DMS153 (cell line): ENCODE data around the gene NEURL1.

Experiments
- DNase-seq: peaks from one replicate; lab custom pipeline; 2025; lab: John Stamatoyannopoulos, UW

NEURL1 gene, protein sequence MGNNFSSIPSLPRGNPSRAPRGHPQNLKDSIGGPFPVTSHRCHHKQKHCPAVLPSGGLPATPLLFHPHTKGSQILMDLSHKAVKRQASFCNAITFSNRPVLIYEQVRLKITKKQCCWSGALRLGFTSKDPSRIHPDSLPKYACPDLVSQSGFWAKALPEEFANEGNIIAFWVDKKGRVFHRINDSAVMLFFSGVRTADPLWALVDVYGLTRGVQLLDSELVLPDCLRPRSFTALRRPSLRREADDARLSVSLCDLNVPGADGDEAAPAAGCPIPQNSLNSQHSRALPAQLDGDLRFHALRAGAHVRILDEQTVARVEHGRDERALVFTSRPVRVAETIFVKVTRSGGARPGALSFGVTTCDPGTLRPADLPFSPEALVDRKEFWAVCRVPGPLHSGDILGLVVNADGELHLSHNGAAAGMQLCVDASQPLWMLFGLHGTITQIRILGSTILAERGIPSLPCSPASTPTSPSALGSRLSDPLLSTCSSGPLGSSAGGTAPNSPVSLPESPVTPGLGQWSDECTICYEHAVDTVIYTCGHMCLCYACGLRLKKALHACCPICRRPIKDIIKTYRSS

DNA sequence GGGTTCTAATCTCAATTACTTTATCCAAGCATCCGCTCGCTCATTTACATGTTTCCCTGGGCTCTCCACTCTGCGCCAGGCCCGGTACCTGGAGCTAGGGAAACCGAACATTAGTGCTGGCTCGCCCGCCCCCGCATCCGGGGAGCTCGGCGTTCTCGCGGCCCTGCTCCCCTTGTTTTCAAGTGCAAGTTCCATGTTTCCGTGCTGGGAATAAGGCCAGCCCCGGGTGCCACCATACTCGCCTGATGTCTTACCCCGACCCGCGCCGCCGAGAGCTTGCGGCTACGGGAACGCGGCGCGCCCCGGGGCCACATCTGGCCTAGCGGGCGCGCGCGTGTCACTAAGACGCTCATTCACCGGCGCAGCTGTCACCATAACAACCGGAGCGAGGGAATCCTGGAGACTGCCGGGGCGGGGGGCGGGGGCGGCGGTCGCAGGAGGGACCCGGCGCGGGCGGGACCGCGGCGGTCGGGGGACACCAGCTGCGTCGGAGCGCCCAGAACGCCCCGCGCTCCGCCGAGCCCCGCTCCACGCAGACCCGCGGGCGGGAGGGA is at the start of gene NEURL1:
Gene NEURL1 (plus strand): TSS at position 344 of the 554 bp plus-strand sequence. CDS start 683 bp downstream, outside the sequence.
- no peak for DNase-seq

DNA sequence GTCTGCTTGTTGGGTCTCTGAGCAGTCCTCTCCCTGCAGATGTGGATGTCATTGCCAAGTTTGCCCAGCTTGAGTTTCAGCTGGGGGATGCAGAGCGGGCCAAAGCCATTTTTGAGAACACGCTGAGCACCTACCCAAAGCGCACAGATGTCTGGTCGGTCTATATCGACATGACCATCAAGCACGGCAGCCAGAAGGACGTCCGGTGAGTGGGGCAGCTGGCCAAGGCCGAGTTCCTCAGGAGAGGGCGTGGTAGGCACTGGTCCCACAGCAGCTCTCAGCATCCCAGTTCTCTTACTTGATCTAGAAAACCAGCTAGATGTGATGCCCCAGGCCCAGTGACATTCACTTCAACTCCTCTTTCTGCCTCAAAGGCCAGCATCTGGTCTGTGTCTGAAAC is 49.0 kb upstream of the NEURL1 start:
- DNase-seq, result no peak

DNA sequence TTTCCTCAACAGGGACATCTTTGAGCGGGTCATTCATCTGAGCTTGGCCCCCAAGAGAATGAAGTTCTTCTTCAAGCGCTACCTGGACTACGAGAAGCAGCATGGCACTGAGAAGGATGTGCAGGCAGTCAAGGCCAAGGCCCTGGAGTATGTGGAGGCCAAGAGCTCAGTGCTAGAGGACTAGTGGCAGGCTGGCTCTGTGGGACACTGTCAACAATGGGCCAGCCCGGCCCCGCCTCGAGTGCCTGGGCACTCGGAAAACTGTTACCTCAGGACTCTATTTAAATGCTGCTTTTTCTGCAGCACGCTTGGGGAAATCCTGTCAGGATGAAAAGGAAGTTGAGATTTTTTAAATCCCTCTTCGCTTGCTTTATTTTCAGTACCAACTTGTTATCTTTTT is 48.1 kb upstream of the NEURL1 start:
- no peak for DNase-seq

DNA sequence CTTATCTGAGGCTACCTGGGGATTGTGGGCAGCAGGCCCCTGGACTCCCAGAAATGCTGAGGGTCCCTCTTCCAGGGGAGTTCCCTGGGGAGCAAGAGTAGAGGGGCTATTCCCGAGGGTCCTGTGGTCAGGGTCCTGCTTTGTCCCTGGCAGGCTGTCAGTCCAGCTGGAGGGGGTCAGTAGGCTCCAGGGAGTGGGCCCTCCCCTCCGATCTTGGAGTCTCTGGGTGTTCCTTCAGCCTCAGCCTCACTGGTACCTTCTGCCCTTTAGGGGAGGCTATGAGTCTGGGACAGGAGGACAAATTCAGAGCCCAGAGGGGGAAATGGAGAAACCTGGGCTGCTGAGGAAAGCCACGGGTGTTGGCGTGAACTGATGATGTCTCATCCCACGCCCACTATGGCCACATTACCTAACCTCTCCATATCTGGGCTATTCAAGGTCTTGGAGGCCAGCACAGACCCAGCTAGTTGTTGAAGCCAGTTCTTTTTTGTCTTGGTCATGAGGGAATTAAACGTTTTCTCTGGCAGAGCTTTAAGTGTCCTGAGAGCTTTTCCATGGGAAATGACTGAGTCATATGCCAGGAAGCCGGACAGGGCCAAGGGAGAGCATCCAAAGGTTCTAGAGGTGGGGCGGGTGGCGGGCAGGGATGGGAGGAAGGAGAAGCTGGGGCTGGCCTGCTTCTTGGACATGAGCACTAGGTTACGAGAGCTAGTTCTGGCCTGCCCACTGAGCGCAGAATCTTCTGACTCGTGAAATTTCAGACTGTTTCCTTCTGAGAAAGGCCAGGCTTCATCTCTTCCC is 47.5 kb upstream of the NEURL1 start:
- no peak for DNase-seq

DNA sequence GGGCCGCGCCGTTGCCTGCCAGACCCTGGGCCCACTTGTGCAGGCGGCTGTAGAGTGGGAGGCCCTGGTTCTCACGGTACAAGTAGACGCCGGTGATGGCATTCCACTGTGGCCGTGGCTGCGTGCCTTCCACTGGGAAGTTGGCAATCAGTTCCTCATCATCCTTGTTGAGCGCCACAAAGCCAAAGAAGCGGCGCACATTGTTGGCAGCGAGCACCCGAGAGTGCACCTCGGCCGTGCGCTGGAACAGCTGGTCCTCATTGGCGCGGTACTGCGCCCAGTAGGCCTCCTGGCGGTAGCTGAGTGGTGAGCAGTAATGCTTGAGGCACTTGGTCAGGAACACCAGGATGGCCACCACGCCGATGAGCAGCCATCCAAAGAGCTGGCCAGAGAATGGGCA is 46.3 kb upstream of the NEURL1 start:
- no peak for DNase-seq

DNA sequence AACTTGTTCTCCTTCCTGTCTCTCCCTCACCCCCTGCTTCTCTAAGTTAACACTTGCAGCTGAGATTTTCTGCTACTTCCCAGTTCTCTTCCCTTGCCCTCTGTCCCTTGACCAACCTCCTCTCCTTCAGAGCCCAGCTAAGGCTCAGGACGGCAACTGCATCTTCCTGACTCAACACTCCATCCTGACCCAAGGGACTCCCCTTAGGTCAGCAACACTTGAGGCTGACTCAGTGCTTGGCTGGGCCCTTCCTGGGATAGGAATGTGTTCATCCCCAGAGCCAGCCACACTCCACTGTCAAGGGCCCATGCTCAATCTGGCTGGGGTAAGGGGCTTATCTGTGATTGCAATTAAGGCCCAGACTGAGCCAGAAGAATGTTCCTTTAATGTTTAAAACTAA is 44.8 kb upstream of the NEURL1 start:
- no peak for DNase-seq

DNA sequence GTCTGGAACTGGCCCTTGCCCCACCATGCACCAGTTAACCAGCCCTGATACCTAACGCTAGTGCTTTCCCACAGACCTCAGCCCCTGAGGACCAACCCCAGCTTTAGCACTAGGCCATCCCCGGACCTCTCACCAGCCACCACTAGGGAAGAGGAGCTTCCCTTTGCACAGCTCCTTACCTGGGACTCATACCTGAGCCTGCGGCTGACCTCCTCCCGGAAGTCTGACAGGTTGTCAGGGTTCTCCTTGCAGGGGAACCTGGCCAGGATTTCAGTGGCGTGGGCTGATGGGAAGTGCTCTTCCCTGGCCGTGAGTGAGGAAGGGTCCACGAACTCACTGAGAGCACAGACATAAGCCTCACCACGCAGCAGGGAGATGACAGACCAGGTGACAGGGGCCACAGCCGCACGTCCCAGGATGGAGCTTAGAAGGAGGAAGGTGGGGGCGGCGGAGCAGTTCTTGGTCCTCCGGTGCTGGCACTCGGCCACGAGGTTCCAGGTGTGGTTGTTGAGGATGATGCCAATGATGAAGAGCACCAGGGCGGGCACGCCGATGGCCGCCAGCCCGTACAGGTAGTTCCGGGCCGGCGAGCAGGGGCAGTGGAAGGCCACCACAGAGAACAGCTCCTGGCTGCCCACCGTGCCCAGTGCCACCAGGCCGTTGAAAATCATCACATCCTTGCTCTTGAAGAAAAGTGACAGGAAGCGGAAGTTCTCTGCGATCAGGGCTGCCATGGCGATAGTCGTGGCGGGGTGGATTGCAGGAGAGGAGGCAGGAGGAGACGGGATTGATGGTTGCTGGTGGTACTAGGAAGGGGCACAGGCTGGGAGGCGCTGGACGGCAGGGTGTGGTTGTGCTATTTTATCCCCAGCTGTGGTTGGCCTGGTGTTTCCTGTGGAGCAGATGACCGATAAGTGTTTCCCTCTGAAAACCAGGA is 44.0 kb upstream of the NEURL1 start:
- DNase-seq, result no peak

DNA sequence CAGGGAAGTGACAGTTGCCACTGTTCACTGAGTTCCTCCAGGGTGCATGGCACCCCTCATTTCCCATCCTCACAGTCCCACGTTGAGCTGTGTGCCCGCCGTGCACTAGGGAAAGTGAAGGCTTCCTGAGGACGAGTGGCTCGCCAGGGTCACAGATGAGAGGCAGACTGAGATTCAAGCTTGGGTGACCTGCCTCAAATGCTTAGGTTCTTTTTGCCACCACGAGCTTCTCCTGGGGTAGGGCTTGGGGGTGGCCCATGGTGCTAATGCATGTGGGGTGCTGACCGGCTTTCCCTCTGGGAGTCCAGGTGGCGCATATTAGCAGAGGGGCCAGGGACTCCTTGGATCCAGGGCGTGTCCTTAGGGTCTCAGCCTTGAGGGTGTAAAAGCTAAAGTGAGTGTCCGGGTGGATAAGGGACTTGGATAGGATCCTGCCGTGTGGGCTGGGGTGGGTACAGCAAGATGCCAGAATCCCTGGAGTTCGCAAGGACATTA is 43.3 kb upstream of the NEURL1 start:
- no peak for DNase-seq

DNA sequence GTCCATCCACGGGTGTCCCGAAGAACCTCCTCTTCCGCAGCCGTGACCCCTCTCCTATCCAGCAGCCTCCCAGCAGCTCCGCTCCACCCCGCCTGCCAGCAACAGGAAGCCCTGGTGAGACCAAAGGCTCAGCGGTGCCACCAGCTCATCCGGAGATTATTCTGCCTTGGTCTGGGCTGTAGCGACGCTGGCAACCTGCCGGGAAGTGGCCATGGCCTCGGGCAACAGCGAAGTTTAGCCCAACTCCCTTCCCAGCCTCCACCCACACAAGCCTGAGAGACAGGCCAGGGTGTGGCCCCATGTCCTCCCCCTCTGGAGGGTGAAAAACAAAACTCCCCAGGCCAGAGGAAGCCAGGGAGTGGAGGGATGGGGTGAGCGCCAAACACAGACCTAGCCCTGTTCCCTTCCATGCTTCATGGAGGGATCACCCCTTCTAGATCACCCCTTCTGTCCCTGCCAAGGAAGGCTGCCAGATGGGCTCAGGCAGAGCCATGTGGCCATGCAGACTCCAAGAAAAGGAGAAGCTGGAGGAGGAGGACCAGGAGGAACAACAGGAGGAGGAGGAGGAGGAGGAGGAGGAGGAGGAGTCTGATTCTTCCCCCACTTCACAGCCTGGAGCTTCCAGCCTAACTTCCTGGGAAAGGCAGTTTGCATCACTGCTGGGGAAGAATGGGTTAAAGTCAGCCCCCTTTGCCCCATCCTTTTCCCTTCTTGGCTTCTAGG is 42.3 kb upstream of the NEURL1 start:
- no peak for DNase-seq

DNA sequence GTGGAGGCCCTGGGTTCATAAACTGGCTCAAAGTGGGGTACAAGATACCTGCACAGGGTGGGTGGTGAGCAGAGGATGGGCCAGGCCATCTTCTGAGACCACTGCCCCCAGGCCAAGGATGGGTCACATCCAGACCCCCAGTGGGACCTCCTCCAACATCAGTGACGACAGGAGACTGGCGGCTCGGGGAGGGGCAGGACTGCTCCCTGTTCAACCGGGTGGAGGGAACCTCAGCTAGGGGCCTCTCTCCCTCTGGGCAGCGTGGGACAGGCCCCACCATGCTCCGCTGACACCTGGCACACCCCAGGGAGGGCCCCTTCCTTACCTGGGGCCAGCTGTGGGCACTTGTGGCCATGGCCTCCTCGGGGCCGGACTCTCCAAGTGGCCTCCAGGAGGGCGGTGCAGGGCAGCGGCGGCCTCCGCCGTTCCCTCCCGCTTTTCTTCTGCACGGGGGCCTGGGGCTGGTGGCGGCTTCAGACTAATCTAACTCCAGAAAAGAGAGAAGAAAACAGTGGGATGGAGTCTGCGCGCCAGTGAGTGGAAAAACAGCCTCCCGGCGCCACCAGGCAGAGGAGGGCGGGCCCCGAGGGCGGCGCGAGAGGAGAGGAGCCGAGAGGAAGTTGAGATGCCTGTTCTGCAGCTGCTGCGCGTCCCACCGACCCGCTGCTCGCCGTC is 41.5 kb upstream of the NEURL1 start, which contains the start of gene CALHM2:
Gene CALHM2 (minus strand): TSS at position 540 of the 675 bp plus-strand sequence. CDS start 2,429 bp downstream, outside the sequence.
- peak; percentile 56 for DNase-seq

DNA sequence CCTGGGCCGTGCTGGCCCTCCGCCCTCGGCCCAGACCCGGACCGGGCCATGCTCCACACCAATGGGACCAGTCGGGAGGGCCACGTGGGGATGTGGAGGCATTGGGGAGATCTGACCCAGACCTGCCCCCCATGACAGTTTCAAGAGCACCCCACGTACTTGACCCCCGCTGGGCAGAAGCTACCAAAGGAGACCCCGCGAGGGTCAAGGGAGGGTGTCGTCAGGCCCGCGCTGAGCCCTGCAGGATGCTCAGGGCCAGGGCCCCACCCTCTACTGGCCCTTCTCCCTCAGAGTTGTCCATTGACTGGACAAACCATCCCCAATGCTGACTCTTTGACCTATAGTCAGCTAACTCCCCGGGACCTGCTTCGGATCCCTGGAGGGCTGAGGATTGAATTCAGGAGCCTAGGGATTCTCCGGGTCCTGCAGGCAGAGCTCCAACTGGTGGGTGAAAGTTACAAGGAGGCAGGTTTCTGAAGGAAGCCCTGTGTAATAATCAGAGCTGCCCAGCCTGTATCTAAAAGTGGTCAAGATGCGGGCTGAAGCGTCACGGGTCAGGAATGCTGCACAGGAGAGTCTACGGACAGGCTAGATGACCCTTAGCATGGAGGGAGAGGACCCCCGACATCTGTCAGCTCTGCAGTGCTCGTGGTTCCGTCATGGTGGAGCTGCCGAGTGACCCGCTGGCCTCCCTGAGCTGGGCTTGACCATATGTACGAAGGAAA is 40.8 kb upstream of the NEURL1 start:
- no peak for DNase-seq

DNA sequence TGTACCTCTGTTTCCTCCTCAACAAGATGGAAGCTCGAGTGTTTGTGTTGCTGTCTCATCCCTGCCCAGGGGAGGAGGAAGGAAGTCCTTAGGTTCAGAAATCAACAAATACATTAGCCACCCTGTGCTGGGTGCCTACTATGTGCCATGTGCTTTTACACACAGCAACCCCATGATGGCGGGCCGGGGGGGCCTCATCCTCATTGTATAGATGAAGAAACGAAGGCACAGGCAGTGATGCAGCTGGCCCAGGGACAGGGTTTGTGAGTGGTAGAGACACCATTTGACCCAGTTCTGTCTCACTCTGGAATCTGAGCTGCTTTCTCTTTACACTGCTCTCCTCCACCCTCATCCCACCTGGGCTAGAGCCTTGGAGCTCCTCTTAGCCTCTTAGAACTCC is 39.5 kb upstream of the NEURL1 start:
- DNase-seq, result no peak

DNA sequence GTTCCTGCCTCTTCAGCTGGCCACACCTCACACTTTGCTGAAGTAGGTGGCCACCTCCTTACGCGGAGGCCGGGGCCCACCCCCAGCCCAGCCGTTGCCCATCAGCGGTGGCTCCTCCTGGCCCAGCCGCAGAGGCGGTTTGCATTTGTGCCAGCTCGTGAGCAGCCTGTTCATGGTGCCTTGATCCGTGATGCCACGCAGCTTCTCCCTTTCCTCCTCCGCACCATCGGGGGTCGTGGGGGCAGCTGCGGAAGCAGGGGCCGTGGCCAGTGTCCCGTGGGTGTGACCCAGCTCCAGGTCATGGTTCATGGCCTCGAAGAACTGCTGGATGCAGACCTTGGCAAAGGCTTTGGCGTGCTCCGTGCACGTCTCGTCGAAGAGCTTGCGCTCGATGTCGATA is 38.3 kb upstream of the NEURL1 start:
- DNase-seq, result no peak

DNA sequence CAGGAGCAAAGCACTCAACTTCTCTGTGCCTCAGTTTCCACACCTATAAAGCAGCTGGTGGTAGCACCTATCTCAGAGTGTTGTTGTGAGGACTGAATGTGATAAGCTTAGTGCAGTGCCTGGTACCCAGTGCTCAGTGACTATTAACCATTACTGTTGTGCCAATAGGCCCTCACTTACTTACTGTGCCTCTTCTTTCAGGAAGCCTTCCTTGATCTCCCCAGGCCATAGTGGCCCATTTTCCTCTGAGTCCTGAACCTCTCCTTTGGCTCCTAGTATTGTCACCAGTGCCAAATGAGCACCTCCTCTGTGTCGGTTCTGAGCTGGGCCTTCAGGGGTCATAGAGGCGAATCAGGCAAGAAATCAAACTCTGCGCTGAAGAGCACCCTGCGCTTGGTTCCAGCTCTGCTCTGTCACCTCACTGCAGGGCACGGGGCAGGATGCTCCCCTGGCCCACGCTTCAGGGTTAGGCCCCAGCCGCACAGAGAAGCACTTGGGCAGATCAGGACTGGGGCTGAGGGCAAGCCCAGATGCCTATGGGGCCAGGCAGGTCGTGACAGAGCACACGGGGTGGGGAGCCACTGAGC is 37.3 kb upstream of the NEURL1 start:
- no peak for DNase-seq

DNA sequence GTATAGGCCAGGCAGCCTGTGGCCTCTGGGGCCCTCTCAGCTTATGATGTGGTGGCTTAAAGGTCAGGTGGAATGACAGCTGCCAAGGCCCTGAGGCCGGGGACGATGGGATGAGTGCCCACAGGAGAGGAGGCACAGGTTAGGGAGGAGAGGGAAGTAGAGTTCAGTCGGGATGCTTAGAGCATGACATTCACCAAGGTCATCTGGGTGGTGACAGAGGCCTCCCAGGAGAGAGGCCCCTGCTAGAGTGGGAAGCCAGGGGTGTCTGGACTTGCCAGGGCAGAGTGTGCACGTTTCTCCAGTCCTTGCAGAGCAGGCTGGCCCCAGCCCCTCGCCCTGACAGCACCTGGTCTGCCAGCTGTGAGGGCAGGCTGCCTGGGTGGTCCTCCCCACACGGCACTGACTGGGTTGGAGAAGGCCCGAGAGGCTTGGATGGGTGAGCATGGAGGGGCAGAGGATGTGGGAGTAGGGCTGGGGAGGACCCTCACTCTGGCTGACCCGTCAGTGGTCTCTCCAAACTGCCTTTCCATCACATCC is 36.3 kb upstream of the NEURL1 start:
- DNase-seq, result no peak

DNA sequence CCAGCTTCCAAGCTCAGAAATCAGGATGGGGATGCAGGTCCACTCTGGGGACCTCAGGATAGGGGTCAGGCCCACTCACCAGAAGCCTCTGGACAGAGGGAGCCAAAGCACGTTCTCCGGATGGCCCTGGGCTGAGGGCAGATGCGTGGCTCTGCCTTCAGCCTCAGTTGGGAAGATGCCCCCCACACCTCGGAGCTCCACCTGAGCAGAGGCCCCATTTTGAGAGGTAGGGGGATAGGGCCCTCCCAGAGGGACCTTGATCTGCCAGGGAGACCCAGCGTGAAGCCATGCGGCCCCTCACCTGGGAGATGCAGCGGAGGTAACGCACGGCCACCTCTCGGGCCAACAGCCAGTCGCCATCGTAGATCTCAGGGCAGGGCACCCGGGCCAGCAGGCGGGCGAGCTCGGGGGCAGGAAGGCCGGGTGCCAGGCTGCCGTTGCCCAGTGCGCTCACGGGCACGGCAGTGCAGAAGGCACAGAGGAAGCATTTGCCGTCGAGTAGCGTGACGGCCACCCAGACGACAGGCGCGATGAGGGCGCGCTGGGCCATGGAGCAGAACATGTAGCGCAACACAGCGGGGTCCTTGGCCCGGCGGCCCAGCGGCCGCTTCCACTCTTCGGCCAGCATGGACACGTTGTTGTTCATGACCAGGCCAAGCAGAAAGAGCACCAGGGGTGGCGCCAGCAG is 35.5 kb upstream of the NEURL1 start:
- no peak for DNase-seq

DNA sequence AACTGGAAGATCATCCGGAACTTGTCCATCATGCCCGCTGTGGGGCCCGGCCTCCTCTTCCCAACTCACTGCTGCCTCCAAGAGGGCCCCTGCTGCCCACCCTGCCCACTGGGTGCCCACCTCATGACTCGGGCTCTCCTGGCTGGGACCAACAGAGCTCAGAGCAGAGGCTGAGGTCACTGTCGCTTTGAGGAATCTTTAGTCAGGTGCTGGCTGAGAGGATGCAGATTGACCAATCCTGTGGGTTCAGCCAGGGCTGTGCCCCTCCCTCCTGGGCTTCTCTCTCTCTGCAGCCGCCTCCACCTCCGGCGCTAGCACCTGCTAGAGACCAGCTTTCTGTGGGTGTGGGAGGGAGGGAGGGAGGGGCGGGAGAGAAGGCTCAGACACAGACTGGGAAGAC is 34.8 kb upstream of the NEURL1 start, which contains the start of gene CALHM1:
Gene CALHM1 (minus strand): TSS at position 181 of the 400 bp plus-strand sequence. CDS start 149 bp downstream, at position 32.
- DNase-seq, result no peak

DNA sequence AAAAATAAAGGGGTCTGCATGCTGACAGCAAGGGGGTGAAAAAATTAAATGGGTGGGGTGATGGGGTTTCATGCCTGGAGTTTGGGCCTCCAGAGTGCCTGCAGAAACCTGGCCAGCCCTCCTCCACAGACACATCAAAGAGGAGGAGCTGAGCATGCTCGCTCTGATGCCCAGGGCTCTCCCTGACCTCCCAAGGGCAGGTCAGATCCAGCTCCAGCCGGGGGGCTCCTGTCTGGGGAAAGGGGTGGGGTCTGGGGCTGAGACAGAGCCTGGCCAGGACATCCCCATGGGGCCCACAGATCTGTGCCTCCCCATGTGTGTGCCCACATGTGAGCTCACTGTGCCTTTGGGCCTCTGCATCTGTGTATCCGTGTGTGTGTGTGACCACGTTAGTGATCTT is 33.9 kb upstream of the NEURL1 start:
- DNase-seq, result no peak
